Measurements from ENCODE around the gene NKG7. TPM values are rescaled to one million over a fixed set of nuclear protein-coding genes. Genes with fewer than 3 reads are reported as not detected.
A peak's percentile ranks its signal among the peaks of the same experiment; 100 is the strongest.

NKG7 gene
- total and polyA plus RNA-seq, 2 of the 13 experiments (the other 11 are each of a cell fraction or from before 2014, with no cell fraction given) = 0.40 TPM; not detected in 1

DNA sequence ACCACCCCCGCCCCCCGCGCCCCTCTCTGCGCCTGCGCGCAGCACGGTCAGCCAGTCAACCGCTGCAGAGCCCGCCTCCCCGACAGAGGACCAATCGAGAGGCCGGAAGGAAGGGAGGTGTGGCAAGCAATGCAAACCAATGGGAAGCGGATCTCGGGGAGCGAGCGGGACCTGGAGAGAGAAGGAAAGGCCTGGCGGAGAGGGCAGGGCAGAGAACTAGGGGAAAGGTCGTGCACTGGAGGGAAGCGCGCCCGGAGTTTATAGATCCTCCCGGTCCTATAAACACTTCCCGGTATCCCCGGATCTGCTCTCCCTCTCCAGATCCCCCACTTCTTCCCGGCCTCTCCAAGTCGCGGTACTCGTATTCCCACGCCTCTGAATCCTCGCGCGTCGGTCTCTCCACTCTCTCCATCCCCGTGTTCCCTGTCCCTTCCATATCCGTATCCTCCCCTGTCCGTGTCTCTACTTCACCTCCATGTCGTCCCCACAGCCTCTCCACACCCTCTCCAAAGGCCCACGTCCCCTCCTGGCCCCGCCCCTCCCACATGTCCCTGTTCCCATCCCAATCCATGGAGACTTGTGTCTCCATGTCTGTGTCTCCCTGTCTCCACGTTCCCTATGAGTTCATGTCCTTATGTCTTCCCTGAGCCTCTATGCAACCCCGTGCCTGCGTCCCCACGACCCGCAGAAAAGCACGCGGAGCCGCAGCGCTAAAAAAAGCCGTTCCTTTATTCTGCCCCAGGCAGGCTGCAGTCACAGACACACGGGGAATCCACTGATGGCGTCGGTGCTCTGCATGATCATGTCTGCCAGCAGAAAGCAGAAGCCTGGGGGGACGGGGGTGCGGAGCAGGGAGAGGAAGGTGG, 5.8 kb downstream of the NKG7 start (continued):
- TF ChIP-seq, protein P1, sequence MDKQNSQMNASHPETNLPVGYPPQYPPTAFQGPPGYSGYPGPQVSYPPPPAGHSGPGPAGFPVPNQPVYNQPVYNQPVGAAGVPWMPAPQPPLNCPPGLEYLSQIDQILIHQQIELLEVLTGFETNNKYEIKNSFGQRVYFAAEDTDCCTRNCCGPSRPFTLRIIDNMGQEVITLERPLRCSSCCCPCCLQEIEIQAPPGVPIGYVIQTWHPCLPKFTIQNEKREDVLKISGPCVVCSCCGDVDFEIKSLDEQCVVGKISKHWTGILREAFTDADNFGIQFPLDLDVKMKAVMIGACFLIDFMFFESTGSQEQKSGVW (CRISPR knock-in tag; IDR thresholded peaks at IDR 0.05; ENCODE audit: borderline replicate concordance) = no peak
- TF ChIP-seq ZNF30 (CRISPR knock-in tag; IDR thresholded peaks at IDR 0.05) = 0 out of 2 replicates have a peak, but pooled peaks have one; percentile 9
- TF ChIP-seq GTF2F1 (IDR thresholded peaks at IDR 0.05; ENCODE audit: low read length) = no peak
- no peak for TF ChIP-seq ZSCAN12 (CRISPR knock-in tag; IDR thresholded peaks at IDR 0.05)
- no peak for TF ChIP-seq BRCA1 (CRISPR knock-in tag; IDR thresholded peaks at IDR 0.05)
- TF ChIP-seq, protein P2, sequence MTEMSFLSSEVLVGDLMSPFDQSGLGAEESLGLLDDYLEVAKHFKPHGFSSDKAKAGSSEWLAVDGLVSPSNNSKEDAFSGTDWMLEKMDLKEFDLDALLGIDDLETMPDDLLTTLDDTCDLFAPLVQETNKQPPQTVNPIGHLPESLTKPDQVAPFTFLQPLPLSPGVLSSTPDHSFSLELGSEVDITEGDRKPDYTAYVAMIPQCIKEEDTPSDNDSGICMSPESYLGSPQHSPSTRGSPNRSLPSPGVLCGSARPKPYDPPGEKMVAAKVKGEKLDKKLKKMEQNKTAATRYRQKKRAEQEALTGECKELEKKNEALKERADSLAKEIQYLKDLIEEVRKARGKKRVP (CRISPR knock-in tag; IDR thresholded peaks at IDR 0.05) = peak in 1 of 2 experiments; percentile 42; a peak in 1 of 4 replicates
- TF ChIP-seq PTBP1 (IDR thresholded peaks at IDR 0.05; ENCODE audit: low read depth, low read length, poor library complexity, severe bottlenecking) = peak; percentile 25
- no peak for TF ChIP-seq ZNF782 (CRISPR knock-in tag; IDR thresholded peaks at IDR 0.05; ENCODE audit: borderline replicate concordance)
- TF ChIP-seq ZNF350 (CRISPR knock-in tag; IDR thresholded peaks at IDR 0.05; ENCODE audit: borderline replicate concordance, low read depth) = no peak
- TF ChIP-seq FOXJ3 (CRISPR knock-in tag; IDR thresholded peaks at IDR 0.05; ENCODE audit: borderline replicate concordance) = no peak
- peak; percentile 29; the same call in 1 of the 3 replicates for TF ChIP-seq MXI1 (IDR thresholded peaks at IDR 0.05; ENCODE audit: borderline replicate concordance, low read depth, low read length)
- no peak for TF ChIP-seq JARID2 (CRISPR knock-in tag; IDR thresholded peaks at IDR 0.05; ENCODE audit: insufficient replicate concordance)
- TF ChIP-seq, protein P3, sequence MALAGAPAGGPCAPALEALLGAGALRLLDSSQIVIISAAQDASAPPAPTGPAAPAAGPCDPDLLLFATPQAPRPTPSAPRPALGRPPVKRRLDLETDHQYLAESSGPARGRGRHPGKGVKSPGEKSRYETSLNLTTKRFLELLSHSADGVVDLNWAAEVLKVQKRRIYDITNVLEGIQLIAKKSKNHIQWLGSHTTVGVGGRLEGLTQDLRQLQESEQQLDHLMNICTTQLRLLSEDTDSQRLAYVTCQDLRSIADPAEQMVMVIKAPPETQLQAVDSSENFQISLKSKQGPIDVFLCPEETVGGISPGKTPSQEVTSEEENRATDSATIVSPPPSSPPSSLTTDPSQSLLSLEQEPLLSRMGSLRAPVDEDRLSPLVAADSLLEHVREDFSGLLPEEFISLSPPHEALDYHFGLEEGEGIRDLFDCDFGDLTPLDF (CRISPR knock-in tag; IDR thresholded peaks at IDR 0.05) = no peak
- TF ChIP-seq GZF1 (CRISPR knock-in tag; IDR thresholded peaks at IDR 0.05) = no peak
- no peak for TF ChIP-seq SMARCE1 (IDR thresholded peaks at IDR 0.05; ENCODE audit: borderline replicate concordance)
- no peak for TF ChIP-seq REPIN1 (CRISPR knock-in tag; IDR thresholded peaks at IDR 0.05; ENCODE audit: borderline replicate concordance, low read depth)
- TF ChIP-seq ZNF850 (CRISPR knock-in tag; conservative IDR thresholded peaks at IDR 0.05) = no peak
- 0 out of 2 replicates have a peak, but pooled peaks have one; percentile 34 for TF ChIP-seq ETV6 (CRISPR knock-in tag; conservative IDR thresholded peaks at IDR 0.05)
- no peak for TF ChIP-seq TCF7 (IDR thresholded peaks at IDR 0.05; ENCODE audit: low read depth)
- no peak for TF ChIP-seq ZNF7 (CRISPR knock-in tag; IDR thresholded peaks at IDR 0.05)
- TF ChIP-seq, protein P4, sequence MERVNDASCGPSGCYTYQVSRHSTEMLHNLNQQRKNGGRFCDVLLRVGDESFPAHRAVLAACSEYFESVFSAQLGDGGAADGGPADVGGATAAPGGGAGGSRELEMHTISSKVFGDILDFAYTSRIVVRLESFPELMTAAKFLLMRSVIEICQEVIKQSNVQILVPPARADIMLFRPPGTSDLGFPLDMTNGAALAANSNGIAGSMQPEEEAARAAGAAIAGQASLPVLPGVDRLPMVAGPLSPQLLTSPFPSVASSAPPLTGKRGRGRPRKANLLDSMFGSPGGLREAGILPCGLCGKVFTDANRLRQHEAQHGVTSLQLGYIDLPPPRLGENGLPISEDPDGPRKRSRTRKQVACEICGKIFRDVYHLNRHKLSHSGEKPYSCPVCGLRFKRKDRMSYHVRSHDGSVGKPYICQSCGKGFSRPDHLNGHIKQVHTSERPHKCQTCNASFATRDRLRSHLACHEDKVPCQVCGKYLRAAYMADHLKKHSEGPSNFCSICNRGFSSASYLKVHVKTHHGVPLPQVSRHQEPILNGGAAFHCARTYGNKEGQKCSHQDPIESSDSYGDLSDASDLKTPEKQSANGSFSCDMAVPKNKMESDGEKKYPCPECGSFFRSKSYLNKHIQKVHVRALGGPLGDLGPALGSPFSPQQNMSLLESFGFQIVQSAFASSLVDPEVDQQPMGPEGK (CRISPR knock-in tag; IDR thresholded peaks at IDR 0.05) = no peak; the same call in 1 of the 2 replicates
- TF ChIP-seq ZMYM4 (CRISPR knock-in tag; IDR thresholded peaks at IDR 0.05) = peak; percentile 24; the same call in 1 of the 2 replicates
- peak; percentile 83; the same call in 1 of the 2 replicates for TF ChIP-seq SIN3A (IDR thresholded peaks at IDR 0.05; ENCODE audit: borderline replicate concordance, low read depth, low read length)
- TF ChIP-seq NCOA2 (CRISPR knock-in tag; IDR thresholded peaks at IDR 0.05) = no peak; the same call in 1 of the 2 replicates

Measured in HepG2 (cell line).